Activated T-cell treated with anti-CD3 and anti-CD28 coated beads for 24 hours (primary cell): Measurements from ENCODE around the gene ARHGEF6.
"Not testable (repeated sequence)": the region's sequence is repeated elsewhere in the genome, so short reads cannot be mapped to it uniquely, and the experiment has no call there.

Experiments used
- DNase-seq: peaks from one replicate; pipeline ENCODE4 v3.0.0-alpha.2; 2020; ENCODE audit warnings: low read depth

Gene ARHGEF6, protein sequence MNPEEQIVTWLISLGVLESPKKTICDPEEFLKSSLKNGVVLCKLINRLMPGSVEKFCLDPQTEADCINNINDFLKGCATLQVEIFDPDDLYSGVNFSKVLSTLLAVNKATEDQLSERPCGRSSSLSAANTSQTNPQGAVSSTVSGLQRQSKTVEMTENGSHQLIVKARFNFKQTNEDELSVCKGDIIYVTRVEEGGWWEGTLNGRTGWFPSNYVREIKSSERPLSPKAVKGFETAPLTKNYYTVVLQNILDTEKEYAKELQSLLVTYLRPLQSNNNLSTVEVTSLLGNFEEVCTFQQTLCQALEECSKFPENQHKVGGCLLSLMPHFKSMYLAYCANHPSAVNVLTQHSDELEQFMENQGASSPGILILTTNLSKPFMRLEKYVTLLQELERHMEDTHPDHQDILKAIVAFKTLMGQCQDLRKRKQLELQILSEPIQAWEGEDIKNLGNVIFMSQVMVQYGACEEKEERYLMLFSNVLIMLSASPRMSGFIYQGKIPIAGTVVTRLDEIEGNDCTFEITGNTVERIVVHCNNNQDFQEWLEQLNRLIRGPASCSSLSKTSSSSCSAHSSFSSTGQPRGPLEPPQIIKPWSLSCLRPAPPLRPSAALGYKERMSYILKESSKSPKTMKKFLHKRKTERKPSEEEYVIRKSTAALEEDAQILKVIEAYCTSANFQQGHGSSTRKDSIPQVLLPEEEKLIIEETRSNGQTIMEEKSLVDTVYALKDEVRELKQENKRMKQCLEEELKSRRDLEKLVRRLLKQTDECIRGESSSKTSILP

DNA sequence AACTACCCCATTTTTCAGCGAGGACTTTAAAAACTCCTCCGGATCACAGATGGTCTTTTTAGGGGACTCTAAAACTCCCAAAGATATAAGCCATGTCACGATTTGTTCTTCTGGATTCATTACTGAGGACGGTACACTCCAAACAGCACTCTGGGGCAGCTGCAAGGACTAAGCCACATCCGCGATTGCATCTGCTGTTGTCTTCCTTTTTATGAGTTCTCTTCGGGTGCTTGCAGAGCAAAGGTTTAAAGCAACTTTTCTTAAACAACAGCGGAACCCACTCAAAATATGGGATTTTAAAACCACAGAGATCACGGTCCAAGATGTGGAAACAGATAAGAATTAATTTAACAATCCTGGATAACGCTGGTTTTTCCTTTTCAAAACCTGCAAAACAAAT, at the start of gene ARHGEF6:
ARHGEF6 (minus strand) TSS at position 170 of the 400 bp plus-strand sequence; CDS start at position 120, 50 bp downstream.
- no peak for DNase-seq

DNA sequence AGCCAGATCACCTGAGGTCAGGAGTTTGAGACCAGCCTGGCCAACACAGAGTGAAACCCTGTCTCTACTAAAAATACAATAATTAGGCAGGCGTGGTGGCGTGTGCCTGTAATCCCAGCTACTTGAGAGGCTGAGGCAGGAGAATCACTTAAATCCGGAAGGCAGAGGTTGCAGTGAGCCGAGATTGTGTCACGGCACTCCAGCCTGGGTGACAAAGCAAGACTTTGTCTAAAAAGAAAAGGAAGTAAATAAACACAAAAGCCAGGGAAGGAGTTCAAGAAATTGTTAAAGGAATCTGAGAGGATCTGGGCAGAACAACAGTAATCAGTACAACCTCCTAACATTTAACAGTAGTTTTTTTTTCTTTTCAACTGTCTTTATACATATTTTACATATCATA, 48.7 kb upstream of the ARHGEF6 start:
- DNase-seq, result no peak

DNA sequence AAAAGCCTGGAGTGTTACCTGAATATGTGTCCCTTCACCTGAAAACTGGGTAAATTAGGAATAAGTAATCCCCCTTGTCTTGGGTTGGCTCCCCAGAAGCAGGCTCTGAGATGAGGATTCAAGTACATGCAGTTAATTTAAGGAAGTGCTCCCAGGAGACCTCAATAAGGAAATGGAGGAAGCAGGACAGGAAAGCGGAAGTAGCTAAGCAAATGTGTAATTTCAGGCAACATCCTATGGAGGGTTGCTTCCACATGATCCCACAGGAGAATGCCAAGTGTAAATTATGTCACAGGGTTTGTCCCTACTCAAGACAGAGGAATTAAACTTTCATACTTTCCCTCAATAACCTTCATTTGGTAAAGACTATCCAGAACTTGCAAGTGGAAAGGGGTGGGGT, 48.1 kb upstream of the ARHGEF6 start:
- DNase-seq, result no peak

DNA sequence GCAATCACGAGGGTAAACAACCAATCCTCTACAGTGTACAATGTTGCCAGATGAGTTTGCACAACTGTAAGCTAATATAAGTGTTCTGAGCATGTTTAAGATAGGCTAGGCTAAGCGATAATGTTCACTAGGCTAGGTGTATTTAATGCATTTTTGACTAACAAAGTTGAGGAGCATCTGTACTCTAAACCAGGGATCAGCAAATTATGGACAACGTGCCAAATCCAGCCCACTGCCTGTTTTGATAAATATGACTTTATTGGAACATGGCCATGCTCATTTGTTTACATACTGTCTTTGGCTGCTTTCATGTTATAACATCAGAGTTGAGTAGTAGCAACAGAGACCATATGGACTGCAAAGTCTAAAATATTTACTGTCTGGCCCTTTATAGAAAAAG, 46.3 kb upstream of the ARHGEF6 start:
- no peak for DNase-seq

DNA sequence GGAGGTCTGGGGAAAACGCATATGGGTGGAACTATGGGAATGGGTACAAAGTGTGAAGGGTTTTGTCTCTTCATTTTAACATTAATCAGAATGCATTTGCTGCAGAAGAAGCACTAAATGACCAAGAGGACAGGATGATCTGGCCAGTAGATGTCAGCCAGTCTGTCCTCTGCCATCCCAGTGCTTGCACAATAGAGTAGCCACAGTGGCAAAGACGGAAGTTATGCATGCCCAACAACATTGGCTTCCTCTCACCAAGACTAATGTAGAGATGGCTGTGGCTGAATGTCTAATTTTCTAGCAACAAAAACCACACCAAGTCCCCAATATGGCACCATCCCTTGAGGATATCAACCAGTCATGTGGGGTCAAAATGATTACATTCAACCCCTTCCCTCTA, 45.0 kb upstream of the ARHGEF6 start:
- DNase-seq, result no peak

DNA sequence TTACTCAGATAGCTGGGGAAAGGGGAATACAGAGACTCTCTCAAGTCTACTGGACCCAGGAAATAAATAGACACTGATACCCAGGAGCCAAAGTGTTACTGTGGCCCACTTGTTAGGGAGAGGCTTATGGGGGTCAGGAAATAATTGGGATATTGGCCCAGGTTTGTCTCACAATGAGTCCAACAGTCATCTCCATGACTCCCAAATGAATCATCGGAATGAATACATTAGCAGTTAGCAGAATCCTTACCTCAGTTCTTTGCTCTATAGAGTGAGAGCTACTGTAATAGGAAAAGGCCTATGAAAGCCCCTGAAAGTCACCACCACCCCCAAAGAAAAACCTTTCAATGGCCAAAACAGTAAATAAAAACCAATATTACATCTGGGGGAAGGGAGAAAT, 42.4 kb upstream of the ARHGEF6 start:
- DNase-seq, result no peak

DNA sequence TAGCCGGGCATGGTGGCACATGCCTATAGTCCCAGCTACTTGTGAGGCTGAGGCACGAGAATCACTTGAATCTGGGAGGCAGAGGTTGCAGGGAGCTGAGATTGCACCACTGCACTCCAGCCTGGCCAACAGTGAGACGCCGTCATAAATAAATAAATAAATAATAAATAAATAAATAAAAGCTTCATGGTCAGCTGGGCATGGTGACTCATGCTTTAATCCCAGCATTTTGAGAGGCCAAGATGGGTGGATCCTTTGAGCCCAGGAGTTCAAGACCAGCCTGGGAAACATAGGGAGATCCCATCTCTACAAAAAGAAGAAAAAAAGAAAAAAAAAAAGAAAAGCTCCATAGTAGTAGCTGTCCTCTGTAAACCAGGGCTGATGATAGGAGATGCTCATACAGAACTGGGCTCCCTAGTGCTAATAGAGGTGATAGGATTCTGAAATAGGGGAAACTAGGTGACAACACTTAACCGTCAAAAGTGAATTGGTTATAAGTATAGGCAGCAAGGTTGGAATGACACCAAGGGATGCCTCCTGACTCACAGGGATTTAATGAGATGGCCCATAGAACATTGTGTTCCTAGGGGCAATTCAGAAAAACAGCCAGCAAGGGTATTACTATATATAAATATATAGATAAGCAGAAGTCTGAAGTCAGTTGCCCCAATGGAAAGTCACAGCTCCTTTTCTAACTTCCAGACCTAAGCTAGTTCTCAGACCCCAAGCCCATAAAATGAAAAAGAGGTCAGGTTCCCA, 41.8 kb upstream of the ARHGEF6 start:
- DNase-seq, result no peak

DNA sequence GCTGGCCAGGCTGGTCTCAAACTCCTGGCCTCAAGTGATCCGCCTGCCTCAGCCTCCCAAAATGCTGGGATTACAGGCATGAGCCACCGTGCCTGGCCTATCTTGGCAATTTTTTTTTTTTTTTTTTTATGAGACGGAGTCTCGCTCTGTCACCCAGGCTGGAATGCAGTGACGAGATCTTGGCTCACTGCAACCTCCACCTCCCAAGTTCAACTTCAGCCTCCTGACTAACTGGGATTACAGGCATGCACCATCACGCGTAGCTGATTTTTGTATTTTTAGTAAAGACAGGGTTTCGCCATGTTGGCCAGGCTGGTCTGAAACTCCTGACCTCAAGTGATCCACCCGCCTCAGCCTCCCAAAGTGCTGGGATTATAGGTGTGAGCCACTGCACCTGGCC, 39.0 kb upstream of the ARHGEF6 start:
- DNase-seq, result not testable (repeated sequence)

DNA sequence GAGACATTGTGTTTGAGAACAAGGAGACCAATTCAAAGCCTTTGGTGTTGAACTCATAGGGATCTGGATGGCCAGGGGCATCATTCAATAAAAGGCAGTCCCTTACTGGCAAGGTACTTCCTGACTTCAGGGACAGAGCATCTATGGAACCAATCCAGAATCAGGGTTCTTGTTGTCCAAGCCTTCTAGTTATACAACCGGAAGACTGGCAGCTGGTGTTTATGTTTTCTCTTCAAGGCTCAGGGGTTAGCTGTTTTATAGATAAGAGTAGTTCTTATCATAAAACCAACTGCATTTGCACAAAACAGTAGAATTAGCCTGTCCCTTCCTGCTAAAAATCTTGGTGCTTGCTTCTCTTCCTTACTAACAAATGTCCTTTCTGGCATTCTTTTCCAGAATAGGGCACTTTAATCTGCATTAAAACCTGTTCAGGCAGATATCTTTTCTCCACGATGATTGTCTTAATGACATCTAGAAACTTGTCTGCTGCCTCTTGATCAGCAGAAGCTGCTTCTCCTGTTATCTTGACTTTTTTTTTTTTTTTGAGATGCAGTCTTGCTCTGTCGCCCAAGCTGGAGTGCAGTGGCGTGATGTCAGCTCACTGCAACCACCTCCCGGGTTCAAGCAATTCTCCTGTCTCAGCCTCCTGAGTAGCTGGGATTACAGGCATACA, 38.4 kb upstream of the ARHGEF6 start:
- no peak for DNase-seq

DNA sequence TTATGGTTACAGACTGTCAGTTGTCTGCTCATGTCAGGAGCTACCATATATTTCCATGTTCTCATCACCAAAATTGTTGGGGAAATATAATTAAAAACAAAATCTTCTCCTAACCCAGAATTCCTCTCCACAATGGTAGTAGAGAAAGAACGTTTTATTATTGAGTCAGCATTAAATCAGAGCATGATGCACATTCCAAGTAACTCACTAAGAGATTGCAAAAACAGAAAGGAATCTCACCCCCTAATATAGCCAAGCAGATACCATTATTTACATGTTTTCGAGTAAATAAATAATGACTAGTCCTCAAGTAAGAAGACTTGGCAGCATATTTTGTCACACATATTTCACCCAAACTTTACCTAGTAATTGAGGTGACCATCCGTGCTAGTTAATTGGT, 36.2 kb upstream of the ARHGEF6 start:
- DNase-seq, result no peak

DNA sequence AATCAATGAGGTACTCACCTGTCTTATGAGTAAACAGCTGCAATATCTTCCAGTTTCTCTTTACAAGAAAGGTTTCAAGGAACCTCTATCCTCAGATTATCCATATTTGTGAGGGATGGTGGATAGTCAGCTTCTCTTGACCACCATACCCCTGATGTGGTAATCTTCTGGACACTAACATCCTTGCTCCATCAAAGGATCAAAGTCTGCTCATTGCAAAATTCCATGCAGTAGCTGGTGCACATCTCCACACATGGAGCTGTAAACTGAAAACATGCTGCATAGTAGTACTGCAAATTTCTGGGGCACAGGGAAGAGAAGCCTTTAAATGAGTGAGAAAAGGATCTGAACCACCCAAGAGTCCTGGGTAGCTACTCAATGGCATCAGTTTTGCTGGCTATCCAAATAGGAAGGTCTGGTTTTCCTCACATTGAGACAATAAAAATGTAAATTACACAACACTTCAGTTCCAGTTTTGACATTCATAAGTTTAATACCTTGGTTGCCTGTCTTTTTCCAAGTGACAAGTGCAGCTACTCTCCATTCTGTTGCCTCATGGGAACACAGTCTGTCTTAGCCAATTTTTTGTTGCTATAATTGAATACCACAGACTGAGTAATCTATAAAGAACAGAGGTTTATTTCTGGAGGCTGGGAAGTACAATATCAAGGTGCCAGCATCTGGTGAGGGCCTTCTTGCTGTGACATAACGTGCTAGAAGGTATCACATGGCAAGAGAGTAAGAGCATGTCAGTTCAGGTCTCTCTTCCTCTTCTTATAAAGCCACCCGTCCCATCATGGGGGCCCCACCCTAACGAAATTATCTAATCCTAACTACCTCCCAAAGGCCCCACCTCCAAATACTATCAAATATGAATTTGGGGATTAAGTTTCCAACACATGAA, 34.4 kb upstream of the ARHGEF6 start:
- no peak for DNase-seq

DNA sequence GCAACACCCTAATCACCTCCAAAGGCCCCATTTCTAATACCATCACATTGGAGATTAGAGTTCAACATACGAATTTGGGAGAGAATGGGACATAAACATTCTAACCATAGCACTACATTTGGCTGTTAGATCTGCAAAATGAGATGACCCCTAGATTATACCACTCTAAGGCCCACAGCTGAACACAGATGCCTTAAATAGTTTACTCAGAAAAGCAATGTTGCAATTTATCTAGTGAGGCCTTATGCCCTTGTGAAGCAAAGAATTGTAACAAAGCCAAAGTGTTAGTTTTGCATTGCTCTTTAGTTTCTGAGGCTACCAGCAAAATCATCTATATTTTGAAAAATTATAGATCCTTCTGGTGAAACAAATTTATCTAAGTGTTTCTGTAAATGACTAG, 31.6 kb upstream of the ARHGEF6 start:
- no peak for DNase-seq

DNA sequence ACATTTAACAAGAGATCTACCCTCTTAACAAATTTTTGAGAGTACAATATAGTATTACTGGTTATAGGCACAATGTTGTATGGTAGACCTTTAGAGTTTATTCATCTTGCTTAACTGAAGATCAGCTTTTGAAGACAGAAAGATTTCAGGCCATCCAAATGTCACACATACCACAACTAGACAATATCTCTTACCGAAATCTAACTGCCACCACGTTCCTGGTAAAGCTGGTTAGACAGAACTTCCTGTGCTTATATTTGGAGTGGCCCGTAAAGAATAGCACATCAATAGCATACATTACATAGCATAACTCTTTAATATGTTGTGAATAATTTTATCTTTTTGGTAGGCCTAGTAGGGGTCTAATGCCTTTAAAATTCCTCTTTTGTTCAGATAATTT, 29.8 kb upstream of the ARHGEF6 start:
- DNase-seq, result no peak

DNA sequence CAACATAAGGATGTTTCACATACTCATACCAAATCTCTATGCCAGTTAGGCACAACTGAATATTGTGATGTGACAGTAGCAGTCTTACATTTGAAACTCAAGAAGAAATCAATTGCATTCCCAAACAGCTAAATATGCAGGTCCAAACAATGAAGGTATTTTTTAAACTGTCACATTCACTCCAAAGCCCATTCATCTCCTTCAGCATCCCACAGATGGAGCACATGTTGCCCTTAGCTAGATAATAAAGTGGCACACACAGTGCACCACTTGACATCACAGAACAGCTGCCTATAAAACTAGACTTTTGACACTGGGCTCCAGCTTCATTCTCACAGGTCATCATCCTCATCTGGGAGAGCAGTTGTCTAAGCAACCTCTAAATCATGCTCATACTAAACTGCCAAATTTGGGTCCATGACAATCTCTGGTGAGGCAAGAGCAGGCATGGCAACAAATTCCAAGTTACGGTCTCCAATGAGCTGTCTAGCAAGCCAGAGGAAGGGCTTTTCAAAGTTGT, 26.2 kb upstream of the ARHGEF6 start:
- no peak for DNase-seq

DNA sequence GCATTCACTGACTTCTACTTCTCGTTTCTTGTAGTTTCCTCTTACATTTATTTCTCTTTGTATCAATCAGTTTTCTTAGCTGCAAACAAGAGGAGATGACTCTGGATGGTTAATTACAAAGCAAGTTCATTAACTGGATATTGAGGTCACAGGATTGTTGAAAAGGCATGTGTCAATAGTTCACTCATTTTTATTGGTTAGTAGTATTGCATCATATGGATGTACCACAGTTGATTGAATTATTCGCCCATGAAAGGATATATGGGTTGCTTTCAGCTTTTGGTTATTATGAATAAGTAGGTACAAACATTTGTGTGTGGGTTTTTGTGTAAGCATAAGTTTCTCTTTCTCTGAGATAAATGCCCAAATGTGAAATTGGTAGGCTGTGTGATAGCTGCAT, 21.8 kb upstream of the ARHGEF6 start:
- no peak for DNase-seq

DNA sequence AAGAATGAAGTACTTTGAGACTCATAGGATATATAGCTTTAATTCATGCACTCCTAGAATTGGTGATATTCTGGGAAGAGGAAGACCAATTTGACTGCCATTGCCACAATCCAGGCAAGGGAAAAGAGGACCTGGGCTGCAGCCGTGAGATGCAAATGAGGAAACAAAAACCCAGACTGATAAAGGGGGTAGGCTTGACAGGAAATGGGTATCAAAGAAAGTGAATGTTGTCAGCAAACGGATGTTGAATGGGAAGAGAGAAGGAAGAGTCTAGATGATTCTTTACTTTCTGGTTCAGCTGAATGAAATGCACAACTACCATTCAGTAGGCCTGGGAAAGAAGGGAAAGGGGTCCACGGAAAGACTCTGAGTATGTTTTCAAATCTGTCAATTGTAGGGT, 17.1 kb upstream of the ARHGEF6 start:
- no peak for DNase-seq

DNA sequence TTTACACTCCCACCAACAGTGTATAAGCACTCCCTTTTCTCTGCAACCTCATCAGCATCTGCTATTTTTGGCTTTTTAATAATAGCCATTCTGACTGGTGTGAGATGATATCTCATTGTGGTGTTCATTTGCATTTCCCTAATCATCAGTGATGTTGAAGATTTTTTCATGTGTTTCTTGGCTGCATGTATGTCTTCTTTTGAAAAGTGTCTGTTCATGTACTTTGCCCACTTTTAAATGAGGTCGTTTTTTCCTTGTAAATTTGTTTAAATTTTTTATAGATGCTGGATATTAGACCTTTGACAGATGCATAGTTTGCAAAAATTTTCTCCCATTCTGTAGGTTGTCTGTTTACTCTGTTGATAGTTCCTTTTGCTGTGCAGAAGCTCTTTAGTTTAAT, 14.4 kb upstream of the ARHGEF6 start:
- not testable (repeated sequence) for DNase-seq

DNA sequence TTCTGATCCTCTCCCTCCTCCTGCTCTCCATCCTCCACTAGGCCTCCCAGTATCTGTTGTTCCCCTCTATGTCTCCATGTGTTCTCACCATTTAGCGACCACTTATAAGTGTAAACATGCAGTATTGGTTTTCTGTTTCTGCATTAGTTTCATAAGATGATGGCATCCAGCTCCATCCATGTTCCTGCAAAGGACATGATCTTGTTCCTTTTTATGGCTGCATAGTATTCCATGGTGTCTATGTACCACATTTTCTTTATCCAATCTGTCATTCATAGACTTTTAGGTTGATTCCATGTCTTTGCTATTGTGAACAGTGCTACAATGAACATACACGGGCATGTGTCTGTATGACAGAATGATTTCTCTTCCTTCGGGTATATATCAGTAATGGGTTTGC, 13.9 kb upstream of the ARHGEF6 start:
- DNase-seq, result not testable (repeated sequence)

DNA sequence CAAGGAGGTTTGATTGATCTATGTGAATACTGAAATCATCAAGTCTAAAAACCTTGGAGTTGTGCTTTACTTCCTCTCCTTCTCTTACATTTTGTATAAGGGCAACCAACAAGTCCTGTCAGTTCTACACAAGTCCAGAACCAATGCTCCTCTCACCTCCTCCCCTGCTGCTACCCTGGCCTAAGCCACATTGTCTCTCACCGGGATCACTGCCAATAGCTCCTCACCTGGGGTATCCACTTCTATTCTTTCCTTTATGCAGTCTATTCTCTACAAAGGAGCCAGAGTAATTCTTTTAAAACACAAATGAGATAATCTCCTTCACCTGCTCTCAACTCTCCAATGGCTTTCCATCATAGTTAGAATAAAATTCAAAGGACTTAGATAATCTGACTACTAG, 13.3 kb upstream of the ARHGEF6 start:
- no peak for DNase-seq

DNA sequence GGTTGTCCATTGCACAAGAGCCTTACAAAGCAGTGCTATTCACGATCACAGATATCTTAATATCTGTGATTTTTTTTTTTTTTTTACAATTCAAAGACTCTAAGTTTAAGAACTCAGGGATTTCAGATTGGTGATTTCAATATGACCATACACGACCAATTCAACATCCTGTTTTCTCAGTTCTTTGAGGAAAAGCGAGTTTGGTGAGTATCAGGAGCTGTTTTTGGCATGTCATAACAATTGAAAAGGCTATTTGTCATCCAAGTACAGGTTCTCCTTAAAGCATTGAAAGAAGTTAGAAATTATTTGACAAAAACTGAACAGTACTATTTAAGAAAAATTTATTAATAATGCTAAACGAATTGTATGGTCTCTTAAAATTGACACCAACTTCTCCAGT, 9.1 kb upstream of the ARHGEF6 start:
- no peak for DNase-seq

DNA sequence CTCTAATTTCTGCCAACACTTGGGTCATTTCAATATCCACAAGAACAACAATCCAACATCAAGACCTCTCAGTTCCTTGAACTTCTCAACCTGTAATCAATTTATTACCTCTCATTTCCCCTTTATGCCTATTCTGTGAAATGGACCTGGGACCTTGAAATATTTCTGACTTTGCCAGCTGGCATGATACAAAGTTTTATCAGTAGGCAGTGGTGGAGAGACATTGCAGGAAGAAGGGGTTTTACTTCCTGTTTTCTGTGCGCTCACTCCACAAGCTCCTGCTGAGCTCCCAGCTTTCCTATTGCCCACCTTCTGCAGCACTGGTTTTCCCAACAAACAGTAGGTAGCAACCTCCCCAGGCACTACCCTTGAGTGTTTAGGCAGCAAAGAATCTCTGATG, 3.5 kb upstream of the ARHGEF6 start:
- no peak for DNase-seq
